GM12801 (cell line): ENCODE results near the gene UBE2M.

Experiments used
- CTCF ChIP-seq: IDR thresholded peaks from one replicate; pipeline ENCODE4 v1.5.1; 2011; ENCODE audit warnings: control low read depth; ENCODE audit not compliant: insufficient read length; ENCODE audit errors: extremely low read depth

The UBE2M gene

DNA sequence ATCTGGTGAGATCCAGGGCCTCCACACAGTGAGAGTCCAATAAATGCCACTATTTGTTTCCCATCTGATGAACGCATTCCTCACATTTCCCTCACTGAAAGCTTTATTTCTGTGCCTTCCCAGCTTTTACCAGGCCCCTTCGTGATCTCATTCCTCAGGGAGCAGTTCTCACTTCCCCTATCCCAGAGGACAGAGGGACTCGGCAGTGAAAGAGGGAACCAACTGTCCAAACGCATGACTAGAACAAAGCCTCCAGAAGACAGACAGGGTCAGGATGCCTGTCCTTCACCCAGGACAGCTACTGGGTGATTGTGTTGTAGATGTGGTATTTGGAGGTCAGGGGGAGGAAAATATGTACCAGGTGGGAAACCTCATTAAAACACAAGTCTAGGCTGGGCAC is 36.8 kb downstream of the UBE2M start:
- TF ChIP-seq CTCF = no peak

DNA sequence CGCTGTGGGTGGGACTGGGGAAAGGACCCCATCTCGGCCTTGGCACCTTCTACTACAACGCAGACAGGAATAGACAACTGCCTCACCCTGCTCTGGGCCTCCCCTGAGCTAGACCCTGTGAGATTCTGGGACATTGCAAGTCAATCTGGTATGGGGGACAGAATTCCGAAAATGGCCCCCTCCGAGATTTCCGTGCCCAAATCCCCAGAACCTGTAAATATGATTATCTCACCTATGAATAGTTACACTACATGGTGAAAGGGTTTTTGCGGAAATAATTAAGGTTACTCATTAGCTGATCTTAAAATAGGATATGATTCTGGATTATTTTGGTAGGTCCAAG is 38.2 kb downstream of the UBE2M start:
- TF ChIP-seq CTCF = no peak

DNA sequence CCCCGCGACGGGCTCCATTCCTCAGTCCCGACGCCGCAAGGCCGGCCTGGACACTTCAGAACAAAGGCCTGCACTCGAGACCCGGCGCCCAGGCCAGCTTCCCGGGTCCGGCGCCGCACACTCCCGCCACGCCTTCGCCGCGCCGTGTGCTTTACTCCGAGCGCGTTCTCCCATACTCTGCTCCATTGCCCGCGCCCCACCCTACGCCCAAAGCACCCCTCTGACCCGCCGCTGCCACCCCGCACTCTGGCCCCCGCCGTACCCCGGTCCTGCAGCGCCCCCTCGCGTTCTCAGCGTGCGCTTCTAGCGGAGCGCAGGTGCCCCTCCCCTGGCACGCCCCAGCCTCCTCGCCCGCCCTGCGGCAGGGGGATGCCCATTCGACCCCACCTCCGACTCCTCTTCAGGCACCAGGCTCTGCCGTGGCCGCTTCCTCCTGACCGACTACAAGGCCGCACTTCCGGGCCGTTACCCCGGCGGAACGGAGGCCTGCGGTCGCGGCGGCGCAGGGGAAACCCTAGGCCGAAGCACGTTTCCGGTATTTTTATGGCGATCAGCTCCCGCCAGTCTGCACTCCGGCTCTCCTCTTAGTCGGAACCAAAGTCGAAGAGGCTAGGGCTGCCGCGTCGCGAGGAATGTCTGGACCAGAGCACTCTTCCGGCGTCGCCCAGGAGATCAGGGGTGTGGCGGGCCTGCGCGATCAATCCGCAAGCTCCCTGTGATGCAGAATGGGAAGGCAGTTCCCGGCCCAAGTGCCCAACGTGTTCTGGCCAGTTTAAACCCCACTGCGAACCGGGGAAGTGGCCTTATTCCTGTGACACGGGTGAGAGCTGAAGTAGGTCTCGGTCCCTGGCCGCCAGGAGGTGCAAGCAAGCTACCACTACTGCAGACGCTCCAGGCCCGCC is 38.8 kb downstream of the UBE2M start, which contains the start of gene ZBTB45:
Gene ZBTB45 (minus strand): TSS at position 456 of the 902 bp plus-strand sequence. CDS start 2,137 bp downstream, outside the sequence.
- no peak for TF ChIP-seq CTCF

DNA sequence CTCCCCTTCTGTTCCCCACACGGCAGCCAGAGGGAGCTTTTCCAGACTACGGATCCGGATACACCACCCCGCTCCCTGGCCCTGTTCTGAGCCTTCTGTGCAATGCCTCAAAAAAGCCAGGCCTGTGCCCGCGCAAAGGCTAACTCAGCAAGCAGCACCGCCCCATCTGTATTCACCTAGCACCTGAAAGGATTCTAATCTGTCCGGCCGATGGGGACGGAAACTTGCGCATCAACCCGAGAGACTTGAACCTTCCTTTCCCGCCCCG is 39.4 kb downstream of the UBE2M start:
- no peak for TF ChIP-seq CTCF

DNA sequence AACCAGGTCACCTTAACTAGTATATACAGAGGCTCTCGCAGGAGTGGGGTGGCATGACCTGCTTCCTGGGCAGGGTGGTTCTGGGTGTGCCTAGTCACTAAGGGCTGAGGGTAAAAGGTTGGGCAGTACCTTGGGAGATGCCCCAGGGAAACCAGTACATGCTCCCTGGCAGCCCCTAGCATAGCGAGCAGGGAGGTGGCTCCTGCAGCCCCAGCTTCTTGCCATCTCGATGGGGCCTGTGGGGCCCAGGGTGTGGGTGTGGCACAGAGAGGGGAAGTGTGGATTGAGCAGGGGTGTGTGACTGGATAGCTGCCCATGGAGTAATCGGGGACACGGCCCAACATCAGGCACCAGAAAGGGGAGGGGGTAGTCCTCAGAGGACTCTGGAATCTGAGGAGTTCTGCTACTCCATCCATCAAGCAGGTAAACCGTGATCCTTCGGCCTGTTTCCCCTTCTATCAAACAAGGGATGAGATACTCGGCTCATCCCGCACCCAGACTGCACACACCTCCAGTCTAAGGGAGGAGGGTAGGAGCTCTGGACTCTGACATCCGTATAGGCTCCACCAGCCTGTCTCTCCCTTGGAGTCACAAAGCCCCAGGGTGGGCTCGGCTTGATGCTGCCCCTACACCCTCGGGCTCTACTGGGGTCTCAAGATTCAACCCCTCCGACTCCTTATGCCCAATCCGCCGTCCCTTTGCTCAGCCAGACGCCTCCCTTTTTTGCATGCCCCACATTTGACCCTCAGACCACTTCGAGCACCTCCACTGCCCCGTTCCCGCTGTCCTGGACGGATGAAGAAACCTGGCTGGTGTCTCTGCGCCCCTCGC is 39.9 kb downstream of the UBE2M start:
- TF ChIP-seq CTCF = no peak

DNA sequence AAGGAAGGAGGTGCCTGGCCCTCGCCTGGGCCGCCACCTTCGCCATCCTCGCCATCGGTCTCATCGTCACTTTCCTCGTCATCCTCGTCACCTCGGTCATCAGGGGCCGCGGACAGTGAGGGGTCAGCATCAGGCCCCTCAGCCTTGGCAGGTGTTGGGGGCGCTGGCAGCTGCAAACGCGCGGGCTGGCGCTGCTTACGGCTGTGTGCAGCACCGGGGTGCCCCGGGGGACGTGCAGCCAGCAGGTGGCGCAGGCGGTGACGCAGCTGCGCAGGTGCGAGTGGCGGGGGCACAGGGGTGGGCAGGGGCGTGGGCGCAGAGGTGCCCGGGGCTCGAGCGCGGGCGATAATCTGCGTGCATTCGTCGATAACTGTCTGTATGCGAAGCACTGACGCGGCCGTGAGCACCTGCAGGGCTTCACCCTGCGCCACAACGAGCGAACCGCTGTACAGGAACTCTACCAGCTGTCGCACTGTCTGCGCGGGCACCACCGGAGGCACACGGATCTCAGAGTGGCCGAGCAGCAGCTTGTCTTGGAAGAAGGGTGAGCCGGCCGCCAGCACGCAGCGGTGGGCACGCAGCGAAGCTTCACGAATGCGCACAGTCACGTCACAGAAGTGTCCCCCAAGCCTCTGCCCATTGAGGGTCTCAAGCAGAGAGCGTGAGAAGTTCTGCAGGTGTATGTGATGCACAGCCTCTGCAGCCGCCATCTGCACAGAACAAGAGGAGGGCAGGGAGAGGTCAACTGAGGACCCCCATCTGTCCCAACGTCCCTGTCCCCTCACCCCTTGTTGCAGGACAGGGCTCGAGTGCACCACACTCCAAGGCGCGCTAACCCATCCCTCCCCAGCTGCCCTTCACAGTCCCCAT is 41.2 kb downstream of the UBE2M start:
- TF ChIP-seq CTCF = no peak
